ENCODE data around the gene LGI2. TPM values are rescaled to one million over a fixed set of nuclear protein-coding genes. Genes with fewer than 3 reads are reported as not detected.
"Not testable (repeated sequence)": the region's sequence is repeated elsewhere in the genome, so short reads cannot be mapped to it uniquely, and the experiment has no call there.

The LGI2 gene
- total RNA-seq, 4 donors from 2014 or later, result 0.04 to 0.52 (median 0.22) TPM

DNA sequence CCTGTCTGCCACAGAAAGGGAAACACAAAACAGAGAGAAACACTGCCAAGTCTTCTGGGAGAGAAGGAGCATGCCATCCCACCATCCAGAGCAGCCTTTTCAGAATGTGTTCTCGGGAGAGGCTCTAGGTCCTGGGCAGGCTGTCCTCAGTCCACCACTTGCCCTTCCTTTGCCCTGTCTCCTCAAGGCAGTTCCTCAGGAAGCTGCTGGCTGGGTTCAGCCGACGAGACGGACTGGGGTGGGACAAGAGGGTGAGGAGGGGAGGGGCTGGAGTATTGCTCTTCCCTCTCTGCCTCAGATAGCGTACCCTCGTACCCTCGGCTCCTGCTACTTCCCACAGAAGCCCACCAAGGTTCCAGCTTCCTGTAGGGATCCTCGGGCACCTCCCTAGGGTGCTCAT, 26.6 kb upstream of the LGI2 start:
- DNase-seq (ENCODE audit: low spot score in 2 of 2), result no peak
- 65 to 74% methylated on average over 8 of the region's 8 CpGs for WGBS, 2 donors
- intact Hi-C loops (cut with DNase I; ENCODE audit: low total_unique reads), result no loop called here
- H3K4me3 ChIP-seq (ENCODE audit: low read depth, poor library complexity, severe bottlenecking), result no peak overlapping the region
- TF ChIP-seq, protein P1, sequence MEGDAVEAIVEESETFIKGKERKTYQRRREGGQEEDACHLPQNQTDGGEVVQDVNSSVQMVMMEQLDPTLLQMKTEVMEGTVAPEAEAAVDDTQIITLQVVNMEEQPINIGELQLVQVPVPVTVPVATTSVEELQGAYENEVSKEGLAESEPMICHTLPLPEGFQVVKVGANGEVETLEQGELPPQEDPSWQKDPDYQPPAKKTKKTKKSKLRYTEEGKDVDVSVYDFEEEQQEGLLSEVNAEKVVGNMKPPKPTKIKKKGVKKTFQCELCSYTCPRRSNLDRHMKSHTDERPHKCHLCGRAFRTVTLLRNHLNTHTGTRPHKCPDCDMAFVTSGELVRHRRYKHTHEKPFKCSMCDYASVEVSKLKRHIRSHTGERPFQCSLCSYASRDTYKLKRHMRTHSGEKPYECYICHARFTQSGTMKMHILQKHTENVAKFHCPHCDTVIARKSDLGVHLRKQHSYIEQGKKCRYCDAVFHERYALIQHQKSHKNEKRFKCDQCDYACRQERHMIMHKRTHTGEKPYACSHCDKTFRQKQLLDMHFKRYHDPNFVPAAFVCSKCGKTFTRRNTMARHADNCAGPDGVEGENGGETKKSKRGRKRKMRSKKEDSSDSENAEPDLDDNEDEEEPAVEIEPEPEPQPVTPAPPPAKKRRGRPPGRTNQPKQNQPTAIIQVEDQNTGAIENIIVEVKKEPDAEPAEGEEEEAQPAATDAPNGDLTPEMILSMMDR (IDR thresholded peaks at IDR 0.05), result no peak
- TF ChIP-seq POLR2A (IDR thresholded peaks at IDR 0.05), result no peak

DNA sequence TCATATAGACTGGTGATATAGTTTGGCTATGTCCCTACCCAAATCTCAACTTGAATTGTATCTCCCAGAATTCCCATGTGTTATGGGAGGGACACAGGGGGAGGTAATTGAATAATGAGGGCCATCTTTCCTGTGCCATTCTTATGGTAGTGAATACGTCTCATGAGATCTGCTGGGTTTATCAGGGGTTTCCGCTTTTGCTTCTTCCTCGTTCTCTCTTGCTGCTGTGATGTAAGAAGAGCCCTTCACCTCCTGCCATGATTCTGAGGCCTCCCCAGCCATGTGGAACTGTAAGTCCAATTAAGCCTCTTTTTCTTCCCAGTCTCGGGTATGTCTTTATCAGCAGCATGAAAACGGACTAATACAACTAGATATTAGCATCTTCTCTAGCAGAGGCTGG, 21.3 kb upstream of the LGI2 start:
- DNase-seq (ENCODE audit: low spot score in 2 of 2); intact Hi-C loops (cut with DNase I; ENCODE audit: low total_unique reads); H3K4me3 ChIP-seq (ENCODE audit: low read depth, poor library complexity, severe bottlenecking): not testable (repeated sequence)
- WGBS, 2 donors, result 72 to 87% methylated on average over 5 of the region's 5 CpGs

DNA sequence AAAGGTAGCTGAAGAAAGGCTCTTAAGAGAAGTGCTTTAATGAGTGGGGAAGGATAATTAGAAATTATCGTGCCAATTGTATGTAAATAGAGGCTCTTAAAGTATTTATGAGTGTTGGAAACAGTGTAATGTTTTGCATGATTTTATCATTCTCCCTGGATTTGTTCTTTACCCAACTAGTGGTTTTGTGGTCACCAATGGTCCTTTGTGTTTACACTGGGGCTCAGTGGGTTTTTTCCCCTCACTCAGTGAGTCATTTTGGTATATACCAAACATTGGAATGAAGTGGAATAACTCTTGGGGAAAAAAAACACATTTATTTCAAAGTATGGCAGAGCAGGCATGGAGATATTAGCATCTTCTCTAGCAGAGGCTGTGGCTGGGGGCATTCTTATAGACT, 20.8 kb upstream of the LGI2 start:
- H3K4me3 ChIP-seq (ENCODE audit: low read depth, poor library complexity, severe bottlenecking), result no peak overlapping the region
- TF ChIP-seq, protein P1 (IDR thresholded peaks at IDR 0.05), result no peak
- TF ChIP-seq POLR2A (IDR thresholded peaks at IDR 0.05), result no peak
- intact Hi-C loops (cut with DNase I; ENCODE audit: low total_unique reads), result no loop called here
- WGBS, 2 donors, result 80 to 93% methylated on average over 1 of the region's 1 CpG
- no peak for DNase-seq (ENCODE audit: low spot score in 2 of 2)

DNA sequence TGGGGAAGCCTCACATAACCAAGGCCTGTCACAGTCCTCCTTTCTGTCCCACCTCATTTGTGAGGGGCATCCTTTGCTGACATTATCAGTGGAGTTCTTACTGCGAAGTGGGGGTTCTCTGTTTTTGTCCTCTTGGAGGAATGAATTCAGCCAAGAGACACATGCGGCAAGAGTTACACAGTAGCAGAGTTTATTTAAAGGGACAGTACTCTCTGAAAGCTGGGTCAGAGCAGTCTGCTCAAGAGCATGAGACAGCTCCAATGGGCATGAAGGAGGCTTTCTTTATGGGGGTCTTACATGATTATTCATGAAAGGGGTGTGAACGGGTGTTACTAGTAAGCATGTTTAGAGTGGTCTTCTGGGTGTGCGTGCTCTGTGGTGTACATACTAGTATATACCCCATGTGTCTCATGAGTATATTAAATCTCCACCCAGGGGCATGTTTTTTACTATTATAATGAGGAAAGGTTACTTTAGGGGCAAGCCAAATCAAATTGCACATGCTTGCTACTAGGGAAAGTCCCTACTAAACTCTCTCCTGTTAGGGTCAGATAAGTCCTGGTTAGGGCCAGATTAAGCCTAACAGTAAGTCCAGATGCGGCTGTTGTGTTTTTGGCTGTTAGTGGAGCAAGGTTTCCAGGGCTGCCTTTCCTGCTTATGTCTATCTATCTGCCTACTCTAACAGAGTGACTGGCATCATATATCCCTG, 19.8 kb upstream of the LGI2 start:
- no peak for DNase-seq (ENCODE audit: low spot score in 2 of 2)
- H3K4me3 ChIP-seq (ENCODE audit: low read depth, poor library complexity, severe bottlenecking), result no peak overlapping the region
- WGBS, 2 donors, result 90 to 93% methylated on average over 5 of the region's 5 CpGs
- intact Hi-C loops (cut with DNase I; ENCODE audit: low total_unique reads), result no loop called here
- TF ChIP-seq POLR2A (IDR thresholded peaks at IDR 0.05), result no peak
- TF ChIP-seq, protein P1 (IDR thresholded peaks at IDR 0.05), result no peak

DNA sequence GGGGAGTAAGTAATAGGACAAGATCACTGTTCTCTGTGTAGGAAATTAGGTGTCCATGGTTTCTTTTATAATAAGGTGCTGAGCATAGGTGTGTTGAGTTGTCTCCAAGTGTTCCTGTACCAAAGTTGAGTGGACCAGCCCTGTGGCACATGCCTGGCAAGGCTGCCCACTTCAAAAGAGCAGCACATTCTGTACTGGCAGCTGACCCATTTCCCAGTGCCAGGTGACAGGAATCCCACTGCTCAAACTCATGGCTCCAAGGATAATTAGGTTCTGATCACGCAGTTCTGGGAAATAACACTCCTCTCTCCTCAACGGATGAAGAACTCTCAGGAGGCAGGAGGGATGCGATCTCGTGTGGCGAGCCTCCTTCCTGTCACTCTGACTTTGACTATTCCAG, 12.8 kb upstream of the LGI2 start:
- TF ChIP-seq POLR2A (IDR thresholded peaks at IDR 0.05), result no peak
- TF ChIP-seq, protein P1 (IDR thresholded peaks at IDR 0.05), result no peak
- H3K4me3 ChIP-seq (ENCODE audit: low read depth, poor library complexity, severe bottlenecking), result no peak overlapping the region
- intact Hi-C loops (cut with DNase I; ENCODE audit: low total_unique reads), result no loop called here
- DNase-seq (ENCODE audit: low spot score in 2 of 2), result no peak
- 76 to 83% methylated on average over 5 of the region's 5 CpGs for WGBS, 2 donors

DNA sequence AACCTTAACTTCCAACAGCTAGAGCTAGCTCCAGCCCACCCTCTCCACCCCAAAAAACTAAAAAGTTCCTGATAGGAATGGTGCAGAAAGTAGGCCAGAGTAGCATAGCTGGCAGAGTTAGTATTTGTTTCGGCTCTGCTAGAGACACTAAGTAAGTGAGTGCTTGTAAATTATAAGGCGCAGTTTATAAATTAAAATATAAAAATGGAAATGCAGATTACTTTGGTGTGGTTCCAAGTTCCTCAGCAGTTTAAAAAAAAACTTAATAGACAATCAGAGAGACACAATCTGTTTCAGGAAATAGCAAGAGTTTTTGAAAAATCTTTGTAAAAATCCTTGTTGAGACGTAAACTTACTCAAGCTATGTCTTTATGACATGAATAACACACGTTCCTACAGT, 2.8 kb upstream of the LGI2 start:
- H3K4me3 ChIP-seq (ENCODE audit: low read depth, poor library complexity, severe bottlenecking), result no peak overlapping the region
- intact Hi-C loops (cut with DNase I; ENCODE audit: low total_unique reads), result no loop called here
- 73 to 78% methylated on average over 4 of the region's 4 CpGs for WGBS, 2 donors
- TF ChIP-seq, protein P1 (IDR thresholded peaks at IDR 0.05), result no peak
- TF ChIP-seq POLR2A (IDR thresholded peaks at IDR 0.05), result no peak
- no peak for DNase-seq (ENCODE audit: low spot score in 2 of 2)
